IMR-90 (cell line): Measurements from ENCODE around the gene PLXNA1. TPM values are rescaled to one million over a fixed set of nuclear protein-coding genes. Genes with fewer than 3 reads are reported as not detected.

Source experiments
- ATAC-seq: fragments of 200-7000 bp; cut with Tn5 transposase; 2 replicates; pipeline ENCODE4 v1.9.1; 2020; ENCODE audit warnings: low read depth, mild to moderate bottlenecking, moderate library complexity
- BruUV-seq: library from RNA; stranded (reverse); fragments of 400-500 nt; replicated peaks from 2 replicates; lab custom pipeline; 2021; lab: Mats Ljungman, UMichigan
- CTCF ChIA-PET: fragments of 300-600 bp; formaldehyde crosslinking; extraction: SDS; loops from one replicate; lab custom pipeline; 2021; ENCODE audit warnings: antibody characterized with exemption; lab: Yijun Ruan, JAX
- POLR2A ChIA-PET: fragments of 300-600 bp; sonication (Branson Sonifier 250); formaldehyde crosslinking; loops from one replicate; lab custom pipeline; 2022; ENCODE audit warnings: antibody characterized with exemption; ENCODE audit not compliant: unreplicated experiment; lab: Charles Lee
- DNase-seq: peaks from one replicate; pipeline ENCODE4 v3.0.0; 2013
- H2AFZ ChIP-seq: replicated peaks from 2 replicates; pipeline ENCODE3; 2013; ENCODE audit warnings: low read length, mild to moderate bottlenecking; ENCODE audit not compliant: poor library complexity
- H2AK5ac ChIP-seq: 2 replicates; pipeline ENCODE4 v1.6.1; 2013; ENCODE audit warnings: low read depth, low read length, inconsistent platforms
- H2AK9ac ChIP-seq: replicated peaks from 2 replicates; pipeline ENCODE3; 2013; ENCODE audit warnings: mild to moderate bottlenecking, low read depth, low read length, moderate library complexity; ENCODE audit not compliant: poor library complexity
- H2BK120ac ChIP-seq: 2 replicates; pipeline ENCODE4 v1.6.1; 2013; ENCODE audit warnings: low read depth, low read length, inconsistent platforms
- H2BK15ac ChIP-seq: 3 replicates; pipeline ENCODE4 v1.6.1; 2013; ENCODE audit warnings: low read depth, low read length, inconsistent platforms
- H2BK20ac ChIP-seq: 2 replicates; pipeline ENCODE4 v1.6.1; 2013; ENCODE audit warnings: low read depth, mild to moderate bottlenecking, inconsistent platforms, low read length, moderate library complexity
- H2BK5ac ChIP-seq: 2 replicates; pipeline ENCODE4 v1.6.1; 2013; ENCODE audit warnings: mild to moderate bottlenecking, low read depth, low read length, inconsistent platforms; ENCODE audit not compliant: poor library complexity, severe bottlenecking
- H3K14ac ChIP-seq: replicated peaks from 2 replicates; pipeline ENCODE4 v1.6.1; 2013; ENCODE audit warnings: low read depth, low read length, inconsistent platforms
- H3K18ac ChIP-seq: 2 replicates; pipeline ENCODE4 v1.6.1; 2013; ENCODE audit warnings: low read depth, low read length, control low read depth
- H3K23ac ChIP-seq: 2 replicates; pipeline ENCODE4 v1.6.1; 2013; ENCODE audit warnings: low read depth, low read length, inconsistent platforms
- H3K27ac ChIP-seq: 2 replicates; pipeline ENCODE4 v1.5.1; 2013; ENCODE audit warnings: mild to moderate bottlenecking, control low read depth, low read length; ENCODE audit not compliant: insufficient read depth
- H3K27me3 ChIP-seq: 2 replicates; pipeline ENCODE4 v1.6.1; 2013; ENCODE audit warnings: low read length; ENCODE audit not compliant: control insufficient read depth, insufficient read depth
- H3K36me3 ChIP-seq: 2 replicates; pipeline ENCODE4 v1.6.1; 2013; ENCODE audit warnings: low read length, mixed read lengths; ENCODE audit not compliant: control insufficient read depth, insufficient read depth
- H3K4ac ChIP-seq: 2 replicates; pipeline ENCODE4 v1.6.1; 2013; ENCODE audit warnings: low read depth, low read length, inconsistent platforms
- H3K4me1 ChIP-seq: 2 replicates; pipeline ENCODE4 v1.6.1; 2013; ENCODE audit warnings: low read length, mixed read lengths; ENCODE audit not compliant: control insufficient read depth, insufficient read depth
- H3K4me2 ChIP-seq: 2 replicates; pipeline ENCODE4 v1.6.1; 2013; ENCODE audit warnings: low read depth, mild to moderate bottlenecking, control low read depth, low read length, moderate library complexity
- H3K4me3 ChIP-seq: 2 replicates; pipeline ENCODE4 v1.5.1; 2013; ENCODE audit warnings: low read depth, mild to moderate bottlenecking, control low read depth, low read length, moderate library complexity; ENCODE audit not compliant: insufficient read depth
- H3K56ac ChIP-seq: 2 replicates; pipeline ENCODE4 v1.6.1; 2013; ENCODE audit warnings: low read length, inconsistent platforms; ENCODE audit not compliant: insufficient read depth; ENCODE audit errors: extremely low read depth
- H3K79me1 ChIP-seq, 2 experiments: 2 replicates each; pipeline ENCODE4 v1.6.1; 2013; ENCODE audit warnings: low read length in 2 of 2, inconsistent platforms in 1 of 2, low read depth in 1 of 2
- H3K9ac ChIP-seq: 2 replicates; pipeline ENCODE4 v1.6.1; 2013; ENCODE audit warnings: low read depth, low read length, control low read depth
- H3K9me1 ChIP-seq: 2 replicates; pipeline ENCODE4 v1.6.1; 2013; ENCODE audit warnings: low read length, inconsistent platforms; ENCODE audit not compliant: insufficient read depth
- H3K9me3 ChIP-seq: 2 replicates; pipeline ENCODE4 v1.6.1; 2013; ENCODE audit warnings: low read length; ENCODE audit not compliant: control insufficient read depth, insufficient read depth
- H4K20me1 ChIP-seq: 2 replicates; pipeline ENCODE4 v1.6.1; 2013; ENCODE audit warnings: low read length, inconsistent platforms; ENCODE audit not compliant: insufficient read depth
- H4K5ac ChIP-seq: 2 replicates; pipeline ENCODE4 v1.6.1; 2013; ENCODE audit warnings: mild to moderate bottlenecking, low read depth, low read length, control low read depth
- H4K8ac ChIP-seq, 2 experiments: 2 replicates each; pipeline ENCODE4 v1.6.1; 2013; ENCODE audit warnings: low read depth in 2 of 2, low read length in 2 of 2, control low read depth in 1 of 2, inconsistent platforms in 1 of 2
- H4K91ac ChIP-seq: 2 replicates; pipeline ENCODE4 v1.6.1; 2013; ENCODE audit warnings: low read depth, low read length, inconsistent platforms; ENCODE audit not compliant: insufficient read depth
- BHLHE40 ChIP-seq: fragments of 150-350 bp; IDR thresholded peaks from 2 replicates; pipeline ENCODE4 v1.6.1; 2016; ENCODE audit warnings: mild to moderate bottlenecking, low read depth, low read length
- CHD1 ChIP-seq: IDR thresholded peaks from 2 replicates; pipeline ENCODE4 v1.6.1; 2012; ENCODE audit warnings: low read depth, low read length, improper control_type of control experiment
- CTCF ChIP-seq: conservative IDR thresholded peaks from 2 replicates; pipeline ENCODE4 v1.5.1; 2012; ENCODE audit warnings: mild to moderate bottlenecking, low read depth, low read length, improper control_type of control experiment
- ELK1 ChIP-seq: fragments of 150-350 bp; IDR thresholded peaks from 2 replicates; pipeline ENCODE4 v1.6.1; 2016; ENCODE audit warnings: low read depth, mild to moderate bottlenecking, low read length, moderate library complexity, borderline replicate concordance
- FOS ChIP-seq: fragments of 150-350 bp; IDR thresholded peaks from 2 replicates; pipeline ENCODE4 v1.6.1; 2016; ENCODE audit warnings: low read depth, low read length
- MAFK ChIP-seq: IDR thresholded peaks from 2 replicates; pipeline ENCODE4 v1.6.1; 2012; ENCODE audit warnings: low read depth, low read length, improper control_type of control experiment
- MAZ ChIP-seq: IDR thresholded peaks from 2 replicates; pipeline ENCODE4 v1.6.1; 2012; ENCODE audit warnings: low read depth, mild to moderate bottlenecking, low read length, improper control_type of control experiment, moderate library complexity, borderline replicate concordance
- MXI1 ChIP-seq: IDR thresholded peaks from 2 replicates; pipeline ENCODE4 v1.6.1; 2012; ENCODE audit warnings: low read depth, mild to moderate bottlenecking, low read length, moderate library complexity, borderline replicate concordance
- NFE2L2 ChIP-seq: fragments of 150-350 bp; IDR thresholded peaks from 2 replicates; pipeline ENCODE4 v1.6.1; 2016; ENCODE audit warnings: low read depth, mild to moderate bottlenecking, low read length
- POLR2A ChIP-seq: IDR thresholded peaks from 2 replicates; pipeline ENCODE4 v1.6.1; 2012; ENCODE audit warnings: mild to moderate bottlenecking, low read depth, low read length
- RAD21 ChIP-seq: IDR thresholded peaks from 2 replicates; pipeline ENCODE4 v1.6.1; 2012; ENCODE audit warnings: low read length, improper control_type of control experiment
- RCOR1 ChIP-seq: IDR thresholded peaks from 2 replicates; pipeline ENCODE4 v1.6.1; 2012; ENCODE audit warnings: mild to moderate bottlenecking, low read length, improper control_type of control experiment; ENCODE audit not compliant: insufficient replicate concordance
- RFX5 ChIP-seq: IDR thresholded peaks from 2 replicates; pipeline ENCODE4 v1.8.0; 2012; ENCODE audit warnings: low read depth, mild to moderate bottlenecking, low read length, moderate library complexity
- SMC3 ChIP-seq: fragments of 150-350 bp; IDR thresholded peaks from 2 replicates; pipeline ENCODE4 v1.6.1; 2016; ENCODE audit warnings: low read depth, mild to moderate bottlenecking, antibody characterized with exemption, low read length, moderate library complexity
- USF2 ChIP-seq: fragments of 150-350 bp; IDR thresholded peaks from 2 replicates; pipeline ENCODE4 v1.6.1; 2017; ENCODE audit warnings: mild to moderate bottlenecking, antibody characterized with exemption, low read length, low read depth
- WGBS, 2 experiments: methylation state at CpG; one replicate each; pipeline versions ENCODE4 v1.1.5 to v1.1.7; 2013; ENCODE audit warnings: missing lambda C conversion rate in 2 of 2; ENCODE audit not compliant: insufficient read length in 1 of 2; ENCODE audit errors: extremely low coverage in 2 of 2; 5-methylcytosine and 5-hydroxymethylcytosine counted together
- dilution Hi-C: fragments of 300-500 bp; cut with HindIII; formaldehyde crosslinking; loops from one replicate; pipeline ENCODE4 v1.14.3; 2018; ENCODE audit warnings: low sequenced_read_pairs; ENCODE audit not compliant: unreplicated experiment
- in situ Hi-C: fragments of 300-500 bp; cut with MboI; formaldehyde crosslinking; loops from 3 replicates; pipeline ENCODE4 v1.14.3; 2019; ENCODE audit warnings: low sequenced_read_pairs, inconsistent platforms, mixed read lengths
- intact Hi-C: fragments of 100-400 bp; cut with micrococcal nuclease; formaldehyde crosslinking; loops from 2 replicates; pipeline ENCODE4 v1.10.0; 2022
- polyA plus RNA-seq, 3 experiments: library from polyadenylated mRNA; depleted of rRNA; stranded (reverse); fragments of >200 nt; gene quantifications; 2 replicates each; pipeline ENCODE4 v1.2.3, GENCODE V29; 2012; ENCODE audit warnings: low replicate concordance in 1 of 3
- total RNA-seq: library from RNA; depleted of rRNA; stranded (reverse); fragments of >200 nt; gene quantifications from 2 replicates; pipeline ENCODE4 v1.2.3, GENCODE V29; 2012

Gene PLXNA1
- total and polyA plus RNA-seq, 2 of the 4 experiments (the other 2 are of a cell fraction) = 13.6 to 49.4 TPM

DNA sequence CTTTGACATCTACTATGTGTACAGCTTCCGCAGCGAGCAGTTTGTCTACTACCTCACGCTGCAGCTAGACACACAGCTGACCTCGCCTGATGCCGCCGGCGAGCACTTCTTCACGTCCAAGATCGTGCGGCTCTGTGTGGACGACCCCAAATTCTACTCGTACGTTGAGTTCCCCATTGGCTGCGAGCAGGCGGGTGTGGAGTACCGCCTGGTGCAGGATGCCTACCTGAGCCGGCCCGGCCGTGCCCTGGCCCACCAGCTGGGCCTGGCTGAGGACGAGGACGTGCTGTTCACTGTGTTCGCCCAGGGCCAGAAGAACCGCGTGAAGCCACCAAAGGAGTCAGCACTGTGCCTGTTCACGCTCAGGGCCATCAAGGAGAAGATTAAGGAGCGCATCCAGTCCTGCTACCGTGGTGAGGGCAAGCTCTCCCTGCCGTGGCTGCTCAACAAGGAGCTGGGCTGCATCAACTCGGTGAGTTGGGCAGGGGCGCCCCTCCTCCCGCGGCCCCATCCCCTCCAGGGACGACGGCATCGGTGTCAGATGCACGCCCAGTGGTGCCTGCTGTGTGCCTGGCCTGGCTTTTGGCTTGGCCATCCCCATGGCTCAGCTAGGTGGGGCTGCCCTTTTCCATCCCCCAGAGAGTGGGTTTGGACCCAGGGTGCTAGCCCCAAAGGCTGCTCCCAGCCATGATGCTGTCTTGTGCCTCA is 6.6 kb downstream of the PLXNA1 start:
- H3K27me3 ChIP-seq = no peaks in the 10 kb centered on the region
- H2AK5ac ChIP-seq = no peak overlapping the region
- H3K4me2 ChIP-seq = no peak overlapping the region
- H2AK9ac ChIP-seq = no peak overlapping the region
- H3K56ac ChIP-seq = no peak overlapping the region
- H3K9ac ChIP-seq = no peak overlapping the region
- no peak overlapping the region for H2BK15ac ChIP-seq
- 96% methylated on average over 30 of the region's 36 CpGs; no CpG with 5 or more reads in 1 of the 2 experiments for WGBS, 2 experiments
- H3K79me1 ChIP-seq = peaks cover 28 to 91% of the 10 kb centered on the region in 2 experiments; a peak in 3 of 4 replicates
- peaks cover 11% of the 10 kb centered on the region; the same call in 1 of the 2 replicates for H3K9me1 ChIP-seq
- dilution Hi-C loops = no loop called here
- H4K91ac ChIP-seq = no peak overlapping the region; the same call in 1 of the 2 replicates
- no peak overlapping the region for H3K23ac ChIP-seq
- peaks cover 38% of the 10 kb centered on the region for H3K36me3 ChIP-seq
- no peak overlapping the region for H4K8ac ChIP-seq
- DNase-seq = no peak
- TF ChIP-seq SMC3 (no peak), MAZ (no peak), BHLHE40 (no peak), FOS (no peak), RAD21 (no peak), USF2 (no peak), CHD1 (no peak), MXI1 (no peak), CTCF (no peak), RCOR1 (no peak), RFX5 (no peak), ELK1 (no peak), POLR2A (no peak), NFE2L2 (no peak), MAFK (no peak)
- CTCF ChIA-PET = no interaction called here
- no peak for ATAC-seq
- H3K14ac ChIP-seq = no peak overlapping the region
- no peak overlapping the region for H2BK120ac ChIP-seq
- H3K4me3 ChIP-seq = no peak overlapping the region
- in situ Hi-C loops = no loop called here
- H4K20me1 ChIP-seq = peaks cover 98% of the 10 kb centered on the region
- no peaks in the 10 kb centered on the region for H3K9me3 ChIP-seq
- peaks cover 11% of the 10 kb centered on the region; the same call in 1 of the 2 replicates for H3K4me1 ChIP-seq
- H3K4ac ChIP-seq = no peak overlapping the region
- no peak overlapping the region for H2AFZ ChIP-seq
- POLR2A ChIA-PET = no interaction called here
- H3K18ac ChIP-seq = no peak overlapping the region
- H2BK5ac ChIP-seq = no peak overlapping the region
- no peak overlapping the region for H2BK20ac ChIP-seq
- intact Hi-C loops = loop anchor here (10.0 kb wide), 1 partner anchor 465 kb away; no protein-coding TSS in a partner anchor
- no peak overlapping the region for H3K27ac ChIP-seq
- no TSS peak for BruUV-seq
- H4K5ac ChIP-seq = no peak overlapping the region
